HEK293 (cell line): Measurements from ENCODE around the gene UTP4.

Experiments used
- CTCF ChIA-PET: fragments of 350-600 bp; formaldehyde crosslinking; extraction: SDS; loops from one replicate; lab custom pipeline; 2021; ENCODE audit warnings: antibody characterized with exemption; lab: Yijun Ruan, JAX
- POLR2A ChIA-PET: fragments of 300-600 bp; formaldehyde crosslinking; extraction: SDS; loops from one replicate; lab custom pipeline; 2020; ENCODE audit warnings: antibody characterized with exemption, inconsistent platforms; lab: Yijun Ruan, JAX
- H3K27ac ChIP-seq: fragments of 200-500 bp; sonication (Bioruptor generic); 2 replicates; pipeline ENCODE4 v1.5.1; 2014; ENCODE audit warnings: low read depth, low read length, control low read depth, inconsistent platforms; ENCODE audit errors: extremely low read depth
- H3K36me3 ChIP-seq, 2 experiments: fragments of 200-500 bp in 1 of 2; sonication (Bioruptor generic) in 1 of 2; 1 replicate in 1 of 2; 2 replicates in 1 of 2; pipeline ENCODE4 v1.5.1; 2014 to 2017; ENCODE audit warnings: inconsistent platforms in 2 of 2, low read length in 2 of 2; ENCODE audit not compliant: control insufficient read depth in 2 of 2, insufficient read depth in 1 of 2
- H3K4me1 ChIP-seq: fragments of 200-500 bp; sonication (Bioruptor generic); 2 replicates; pipeline ENCODE4 v1.5.1; 2014; ENCODE audit warnings: mild to moderate bottlenecking, low read length, inconsistent platforms; ENCODE audit not compliant: control insufficient read depth, insufficient read depth
- H3K4me3 ChIP-seq: 2 replicates; pipeline ENCODE4 v1.5.1; 2011; ENCODE audit warnings: low read depth, mild to moderate bottlenecking, control low read depth, low read length, moderate library complexity
- H3K9me3 ChIP-seq: fragments of 200-500 bp; sonication (Bioruptor generic); 2 replicates; pipeline ENCODE4 v1.5.1; 2014; ENCODE audit warnings: low read depth, low read length, inconsistent platforms; ENCODE audit not compliant: control insufficient read depth, insufficient read depth
- FEZF1 ChIP-seq: fragments of 450-650 bp; formaldehyde crosslinking; IDR thresholded peaks from 2 replicates; pipeline ENCODE4 v1.5.1; 2016; ENCODE audit warnings: missing biosample characterization, missing genetic modification characterization
- KLF16 ChIP-seq: fragments of 450-650 bp; formaldehyde crosslinking; IDR thresholded peaks from 2 replicates; pipeline ENCODE4 v1.5.1; 2017; ENCODE audit warnings: missing biosample characterization, missing genetic modification characterization
- KLF17 ChIP-seq: fragments of 450-650 bp; formaldehyde crosslinking; IDR thresholded peaks from 2 replicates; pipeline ENCODE4 v1.5.1; 2016; ENCODE audit warnings: missing biosample characterization, missing genetic modification characterization
- PRDM1 ChIP-seq: fragments of 450-650 bp; formaldehyde crosslinking; IDR thresholded peaks from 2 replicates; pipeline ENCODE4; 2016; ENCODE audit warnings: missing biosample characterization, missing genetic modification characterization
- RBAK ChIP-seq: fragments of 450-650 bp; formaldehyde crosslinking; IDR thresholded peaks from 2 replicates; pipeline ENCODE4 v1.5.1; 2016; ENCODE audit warnings: missing biosample characterization, missing genetic modification characterization
- ZBTB20 ChIP-seq: fragments of 450-650 bp; formaldehyde crosslinking; IDR thresholded peaks from 2 replicates; pipeline ENCODE4 v1.5.1; 2016; ENCODE audit warnings: missing biosample characterization, missing genetic modification characterization
- ZFHX2 ChIP-seq: fragments of 450-650 bp; formaldehyde crosslinking; conservative IDR thresholded peaks from 2 replicates; pipeline ENCODE4 v1.5.1; 2016; ENCODE audit warnings: missing biosample characterization, missing genetic modification characterization
- ZNF133 ChIP-seq: fragments of 450-650 bp; formaldehyde crosslinking; IDR thresholded peaks from 2 replicates; pipeline ENCODE4 v1.5.1; 2016; ENCODE audit warnings: missing biosample characterization, missing genetic modification characterization
- ZNF174 ChIP-seq: fragments of 450-650 bp; formaldehyde crosslinking; IDR thresholded peaks from 2 replicates; pipeline ENCODE4 v1.5.0; 2017; ENCODE audit warnings: missing biosample characterization, mild to moderate bottlenecking, missing genetic modification characterization
- ZNF23 ChIP-seq: fragments of 450-650 bp; formaldehyde crosslinking; IDR thresholded peaks from 2 replicates; pipeline ENCODE4 v1.5.1; 2016; ENCODE audit warnings: missing biosample characterization, missing genetic modification characterization, borderline replicate concordance
- ZNF248 ChIP-seq: fragments of 450-650 bp; formaldehyde crosslinking; IDR thresholded peaks from 2 replicates; pipeline ENCODE4 v1.5.1; 2017; ENCODE audit warnings: missing biosample characterization, missing genetic modification characterization
- ZNF302 ChIP-seq: fragments of 450-650 bp; formaldehyde crosslinking; IDR thresholded peaks from 2 replicates; pipeline ENCODE4 v1.5.1; 2016; ENCODE audit warnings: missing biosample characterization, missing genetic modification characterization, low read depth
- ZNF501 ChIP-seq: fragments of 450-650 bp; formaldehyde crosslinking; IDR thresholded peaks from 2 replicates; pipeline ENCODE4 v1.5.1; 2016; ENCODE audit warnings: missing biosample characterization, missing genetic modification characterization
- ZNF768 ChIP-seq: fragments of 450-650 bp; formaldehyde crosslinking; IDR thresholded peaks from 2 replicates; pipeline ENCODE4 v1.5.1; 2018; ENCODE audit warnings: missing biosample characterization, mild to moderate bottlenecking, missing genetic modification characterization
- ZNF843 ChIP-seq: fragments of 450-650 bp; formaldehyde crosslinking; IDR thresholded peaks from 2 replicates; pipeline ENCODE4 v1.5.1; 2016; ENCODE audit warnings: missing biosample characterization, missing genetic modification characterization
- ZXDB ChIP-seq: fragments of 450-650 bp; formaldehyde crosslinking; IDR thresholded peaks from 2 replicates; pipeline ENCODE4 v1.5.1; 2016; ENCODE audit warnings: missing biosample characterization, missing genetic modification characterization
- TF ChIP-seq, protein P1 (sequence below): fragments of 450-650 bp; formaldehyde crosslinking; optimal IDR thresholded peaks from 2 replicates; pipeline ENCODE3; 2016; ENCODE audit warnings: missing biosample characterization, mild to moderate bottlenecking, missing genetic modification characterization
- TF ChIP-seq, protein P2 (sequence below): fragments of 450-650 bp; formaldehyde crosslinking; IDR thresholded peaks from 2 replicates; pipeline ENCODE4 v1.5.1; 2016; ENCODE audit warnings: missing biosample characterization, missing genetic modification characterization, borderline replicate concordance
- TF ChIP-seq, protein P3 (sequence below): fragments of 450-650 bp; formaldehyde crosslinking; IDR thresholded peaks from 2 replicates; pipeline ENCODE4 v1.5.1; 2016; ENCODE audit warnings: missing biosample characterization, missing genetic modification characterization
- TF ChIP-seq, protein P4 (sequence below): IDR thresholded peaks from 2 replicates; pipeline ENCODE4 v1.6.1; 2011; ENCODE audit warnings: mild to moderate bottlenecking, low read depth, low read length, borderline replicate concordance

Gene UTP4

GRCh38 chr16:69187446-69188235 is 55.2 kb downstream of the UTP4 start (continued):
- TF ChIP-seq, protein P1, sequence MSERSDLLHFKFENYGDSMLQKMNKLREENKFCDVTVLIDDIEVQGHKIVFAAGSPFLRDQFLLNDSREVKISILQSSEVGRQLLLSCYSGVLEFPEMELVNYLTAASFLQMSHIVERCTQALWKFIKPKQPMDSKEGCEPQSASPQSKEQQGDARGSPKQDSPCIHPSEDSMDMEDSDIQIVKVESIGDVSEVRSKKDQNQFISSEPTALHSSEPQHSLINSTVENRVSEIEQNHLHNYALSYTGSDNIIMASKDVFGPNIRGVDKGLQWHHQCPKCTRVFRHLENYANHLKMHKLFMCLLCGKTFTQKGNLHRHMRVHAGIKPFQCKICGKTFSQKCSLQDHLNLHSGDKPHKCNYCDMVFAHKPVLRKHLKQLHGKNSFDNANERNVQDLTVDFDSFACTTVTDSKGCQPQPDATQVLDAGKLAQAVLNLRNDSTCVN (tag by site-specific recombination): peak; percentile 75
- peak; percentile 53; the same call in 1 of the 2 replicates for TF ChIP-seq ZBTB20 (tag by site-specific recombination)
- TF ChIP-seq, protein P2, sequence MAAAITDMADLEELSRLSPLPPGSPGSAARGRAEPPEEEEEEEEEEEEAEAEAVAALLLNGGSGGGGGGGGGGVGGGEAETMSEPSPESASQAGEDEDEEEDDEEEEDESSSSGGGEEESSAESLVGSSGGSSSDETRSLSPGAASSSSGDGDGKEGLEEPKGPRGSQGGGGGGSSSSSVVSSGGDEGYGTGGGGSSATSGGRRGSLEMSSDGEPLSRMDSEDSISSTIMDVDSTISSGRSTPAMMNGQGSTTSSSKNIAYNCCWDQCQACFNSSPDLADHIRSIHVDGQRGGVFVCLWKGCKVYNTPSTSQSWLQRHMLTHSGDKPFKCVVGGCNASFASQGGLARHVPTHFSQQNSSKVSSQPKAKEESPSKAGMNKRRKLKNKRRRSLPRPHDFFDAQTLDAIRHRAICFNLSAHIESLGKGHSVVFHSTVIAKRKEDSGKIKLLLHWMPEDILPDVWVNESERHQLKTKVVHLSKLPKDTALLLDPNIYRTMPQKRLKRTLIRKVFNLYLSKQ (tag by site-specific recombination): no peak
- TF ChIP-seq, protein P3, sequence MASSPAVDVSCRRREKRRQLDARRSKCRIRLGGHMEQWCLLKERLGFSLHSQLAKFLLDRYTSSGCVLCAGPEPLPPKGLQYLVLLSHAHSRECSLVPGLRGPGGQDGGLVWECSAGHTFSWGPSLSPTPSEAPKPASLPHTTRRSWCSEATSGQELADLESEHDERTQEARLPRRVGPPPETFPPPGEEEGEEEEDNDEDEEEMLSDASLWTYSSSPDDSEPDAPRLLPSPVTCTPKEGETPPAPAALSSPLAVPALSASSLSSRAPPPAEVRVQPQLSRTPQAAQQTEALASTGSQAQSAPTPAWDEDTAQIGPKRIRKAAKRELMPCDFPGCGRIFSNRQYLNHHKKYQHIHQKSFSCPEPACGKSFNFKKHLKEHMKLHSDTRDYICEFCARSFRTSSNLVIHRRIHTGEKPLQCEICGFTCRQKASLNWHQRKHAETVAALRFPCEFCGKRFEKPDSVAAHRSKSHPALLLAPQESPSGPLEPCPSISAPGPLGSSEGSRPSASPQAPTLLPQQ (tag by site-specific recombination): 0 out of 2 replicates have a peak, but pooled peaks have one; percentile 27
- TF ChIP-seq, all 188 proteins: peak for 10

GRCh38 chr16:69188236-69188549 is 55.7 kb downstream of the UTP4 start:
- TF ChIP-seq ZNF133 (no peak), ZNF302 (tag by site-specific recombination) (no peak), ZNF843 (tag by site-specific recombination) (0 out of 2 replicates have a peak, but pooled peaks have one; percentile 4), FEZF1 (peak; percentile 24; the same call in 1 of the 2 replicates), ZXDB (peak; percentile 19; the same call in 1 of the 2 replicates), KLF16 (peak; percentile 50; the same call in 1 of the 2 replicates)
- Histone ChIP-seq H3K4me1 (peaks cover 10% of the 10 kb centered on the region), H3K27ac (peak overlapping the region; percentile 75; the same call in 1 of the 2 replicates), H3K4me3 (peak overlapping the region; percentile 88), H3K36me3 (no peaks in the 10 kb centered on the region), H3K9me3 (no peaks in the 10 kb centered on the region)
- CTCF ChIA-PET: interaction anchor here (0.6 to 1.2 kb wide), 4 partner anchors 20 to 449 kb away, joined by 3 to 4 read pairs (median 3); no protein-coding TSS in a partner anchor
- POLR2A ChIA-PET: interaction anchor here (0.7 to 1.6 kb wide), 4 partner anchors 34 to 142 kb away, joined by 3 to 12 read pairs (median 3); partner anchors contain the start of gene PDF

GRCh38 chr16:69188716-69189115 is 56.3 kb downstream of the UTP4 start:
- H3K9me3 ChIP-seq: no peaks in the 10 kb centered on the region
- H3K4me1 ChIP-seq: peaks cover 10% of the 10 kb centered on the region
- ChIA-PET POLR2A (no interaction called here), CTCF (interaction anchor here (0.8 to 1.2 kb wide), 2 partner anchors 20 to 99 kb away, joined by 3 to 4 read pairs; no protein-coding TSS in a partner anchor)
- H3K4me3 ChIP-seq: peak overlapping the region; percentile 88
- no peak overlapping the region for H3K27ac ChIP-seq
- TF ChIP-seq RBAK (tag by site-specific recombination) (no peak), ZFHX2 (tag by site-specific recombination) (no peak), PRDM1 (tag by site-specific recombination) (peak; percentile 33; the same call in 1 of the 2 replicates)
- no peaks in the 10 kb centered on the region for H3K36me3 ChIP-seq

DNA sequence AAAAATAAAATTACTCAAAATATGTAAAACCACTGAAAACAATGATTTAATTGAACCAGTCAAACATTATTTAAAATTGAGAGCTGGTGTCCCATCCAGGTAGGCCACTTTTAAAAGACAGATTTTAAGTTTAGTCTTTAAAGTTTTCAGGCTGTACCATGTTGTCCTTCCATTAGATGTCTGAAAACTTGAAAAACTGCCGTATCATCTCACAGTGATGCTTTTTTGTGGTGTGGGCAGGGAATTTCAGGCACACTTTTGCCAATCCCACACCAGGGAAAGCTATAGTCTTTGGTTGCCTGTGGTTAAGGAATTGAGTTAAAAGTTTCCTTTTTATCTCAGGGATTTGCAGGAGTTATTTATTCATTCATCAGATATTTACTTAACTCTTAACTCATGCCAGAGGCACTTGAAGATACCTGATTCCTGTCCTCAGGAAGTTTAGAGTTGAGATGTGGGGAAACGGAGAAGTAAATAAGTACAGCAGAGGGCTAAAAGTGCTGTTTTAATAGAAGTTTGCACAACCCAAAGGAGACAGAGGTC is 57.7 kb downstream of the UTP4 start:
- no peaks in the 10 kb centered on the region for H3K9me3 ChIP-seq
- POLR2A ChIA-PET: no interaction called here
- peaks cover 10% of the 10 kb centered on the region for H3K4me1 ChIP-seq
- no peak overlapping the region; the same call in 1 of the 2 replicates for H3K27ac ChIP-seq
- CTCF ChIA-PET: interaction anchor here (0.7 kb wide), 1 partner anchor 95 kb away, joined by 3 read pairs; no protein-coding TSS in a partner anchor
- no peak overlapping the region for H3K4me3 ChIP-seq
- no peaks in the 10 kb centered on the region for H3K36me3 ChIP-seq
- TF ChIP-seq ZNF768: no peak
- no peak for TF ChIP-seq ZNF248 (tag by site-specific recombination)
- TF ChIP-seq KLF17 (tag by site-specific recombination): no peak
- TF ChIP-seq, protein P4, sequence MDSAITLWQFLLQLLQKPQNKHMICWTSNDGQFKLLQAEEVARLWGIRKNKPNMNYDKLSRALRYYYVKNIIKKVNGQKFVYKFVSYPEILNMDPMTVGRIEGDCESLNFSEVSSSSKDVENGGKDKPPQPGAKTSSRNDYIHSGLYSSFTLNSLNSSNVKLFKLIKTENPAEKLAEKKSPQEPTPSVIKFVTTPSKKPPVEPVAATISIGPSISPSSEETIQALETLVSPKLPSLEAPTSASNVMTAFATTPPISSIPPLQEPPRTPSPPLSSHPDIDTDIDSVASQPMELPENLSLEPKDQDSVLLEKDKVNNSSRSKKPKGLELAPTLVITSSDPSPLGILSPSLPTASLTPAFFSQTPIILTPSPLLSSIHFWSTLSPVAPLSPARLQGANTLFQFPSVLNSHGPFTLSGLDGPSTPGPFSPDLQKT: no peak
- TF ChIP-seq ZNF23: no peak
- TF ChIP-seq ZNF174 (tag by site-specific recombination): no peak
- no peak for TF ChIP-seq ZNF501 (tag by site-specific recombination)
